NCI-H748 (cell line): ENCODE results near the gene SCAPER.
A peak's percentile ranks its signal among the peaks of the same experiment; 100 is the strongest.

ENCODE experiments used
- DNase-seq: peaks from one replicate; lab custom pipeline; 2025; ENCODE audit not compliant: unreplicated experiment; lab: John Stamatoyannopoulos, UW

The SCAPER gene

GRCh38 chr15:76376816-76377215 lies 528.3 kb downstream of the SCAPER start:
- DNase-seq: no peak

GRCh38 chr15:76376029-76376428 lies 529.1 kb downstream of the SCAPER start:
- DNase-seq: no peak

GRCh38 chr15:76368122-76368621 lies 537.0 kb downstream of the SCAPER start:
- DNase-seq: no peak

- DNase-seq: no peak
Measured at GRCh38 chr15:76366714-76367113, 538.4 kb downstream of the SCAPER start.

DNA sequence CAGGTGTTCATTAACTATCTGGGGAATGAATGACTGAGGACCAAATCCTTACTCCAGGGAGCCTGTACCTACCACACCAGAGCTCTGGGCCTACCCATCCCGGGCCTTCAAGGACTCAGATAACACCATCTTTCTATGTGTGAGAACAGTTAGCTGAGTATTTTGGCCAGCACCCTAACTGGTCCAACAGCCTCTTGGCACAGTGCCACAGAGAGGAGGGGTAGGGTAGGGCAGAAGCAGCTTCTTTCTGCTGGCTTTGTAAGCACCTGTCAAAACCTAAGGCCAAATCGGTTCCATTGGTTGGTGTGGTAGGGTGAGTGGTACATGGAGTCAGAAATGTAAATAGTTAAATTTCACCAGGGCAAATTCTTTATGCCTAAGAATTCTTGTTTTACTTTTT lies 541.9 kb downstream of the SCAPER start:
- DNase-seq: peak; percentile 8

DNA sequence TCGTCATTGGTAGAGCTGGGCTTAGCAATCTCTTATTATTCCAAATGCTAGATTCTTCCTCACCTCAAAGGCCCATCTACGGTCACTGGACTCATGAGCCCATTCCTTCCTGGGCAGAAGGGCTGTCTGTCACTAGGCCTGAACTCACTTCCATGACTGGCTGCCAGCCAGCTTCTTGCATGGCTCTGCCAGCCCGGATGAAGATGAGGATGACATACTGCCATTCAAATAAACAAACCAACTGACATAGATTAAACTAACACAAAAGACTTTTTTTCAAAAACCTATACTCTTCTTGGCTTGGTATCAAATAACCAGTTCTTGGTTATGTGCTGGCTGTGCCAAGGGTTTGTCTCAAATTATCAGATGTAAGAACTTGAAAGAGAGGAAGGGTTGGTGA lies 544.7 kb downstream of the SCAPER start:
- DNase-seq: no peak

- no peak for DNase-seq
Measured at GRCh38 chr15:76359152-76359551, 546.0 kb downstream of the SCAPER start.

GRCh38 chr15:76358453-76358852 lies 546.7 kb downstream of the SCAPER start:
- DNase-seq: no peak

- DNase-seq: no peak
Measured at GRCh38 chr15:76354823-76355440, 550.2 kb downstream of the SCAPER start.

GRCh38 chr15:76353903-76354302 lies 551.2 kb downstream of the SCAPER start:
- DNase-seq: no peak

GRCh38 chr15:76353023-76353577 lies 552.0 kb downstream of the SCAPER start:
- DNase-seq: no peak

DNA sequence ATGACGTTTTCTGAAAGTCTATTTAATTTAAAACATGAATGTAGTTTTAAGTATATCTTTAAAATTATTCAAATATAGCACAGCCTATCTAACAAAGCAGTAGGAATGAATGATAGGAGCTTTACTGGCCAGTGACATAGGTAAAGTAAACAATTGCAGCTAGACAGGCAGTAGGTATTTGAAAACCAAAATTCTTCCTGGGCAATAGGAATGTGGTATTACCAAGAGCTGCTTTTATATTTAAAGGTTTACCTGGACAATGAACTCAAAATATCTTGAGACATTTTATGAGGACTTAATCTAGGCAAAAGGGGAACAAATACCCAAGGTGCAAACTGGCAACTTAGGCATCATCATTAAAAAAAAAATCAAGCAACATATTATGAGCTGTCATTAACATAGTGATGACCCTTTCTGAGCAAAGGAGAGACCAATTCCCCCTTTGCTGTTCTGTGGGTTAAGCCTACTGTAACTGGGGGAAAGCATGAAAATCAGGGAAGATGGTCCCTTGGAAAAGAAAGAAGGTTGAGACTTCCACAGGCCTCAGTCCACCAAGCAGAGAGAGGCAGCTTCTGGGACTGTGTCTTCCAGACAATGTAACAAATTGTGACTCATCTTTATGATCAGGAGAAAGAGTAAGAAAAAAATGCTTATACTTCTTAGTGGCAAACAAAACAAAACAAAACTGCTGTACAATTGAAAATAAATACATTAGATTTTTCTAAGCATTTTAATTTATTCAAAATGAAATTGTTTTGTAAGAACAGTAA lies 555.7 kb downstream of the SCAPER start:
- no peak for DNase-seq

DNA sequence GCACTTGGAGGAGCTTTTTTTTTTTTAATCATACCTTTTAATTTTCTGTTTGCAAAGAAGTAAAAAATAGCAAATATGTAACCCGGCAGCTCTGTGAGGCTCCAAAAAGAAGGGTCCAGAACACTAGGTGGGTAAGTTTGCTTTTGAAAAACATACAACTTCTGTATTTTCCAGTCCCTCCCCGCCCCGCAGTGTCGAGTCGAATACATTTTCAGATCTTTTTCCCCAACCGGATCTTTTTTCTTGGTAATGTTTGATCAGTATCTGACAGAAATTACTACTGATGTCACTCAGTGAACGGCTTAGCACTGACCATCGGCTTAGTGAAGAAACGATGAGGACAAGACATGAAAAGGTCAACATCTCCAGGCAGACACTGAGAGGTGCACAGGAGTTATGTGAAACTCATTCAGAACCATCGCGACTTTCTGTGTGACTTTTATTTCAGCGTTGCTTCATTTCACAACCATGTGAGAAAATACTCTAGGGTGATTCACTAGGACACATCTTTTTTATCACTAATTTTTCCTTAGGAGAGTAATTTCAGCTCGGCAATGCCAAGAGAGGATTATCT lies 557.6 kb downstream of the SCAPER start:
- no peak for DNase-seq

DNA sequence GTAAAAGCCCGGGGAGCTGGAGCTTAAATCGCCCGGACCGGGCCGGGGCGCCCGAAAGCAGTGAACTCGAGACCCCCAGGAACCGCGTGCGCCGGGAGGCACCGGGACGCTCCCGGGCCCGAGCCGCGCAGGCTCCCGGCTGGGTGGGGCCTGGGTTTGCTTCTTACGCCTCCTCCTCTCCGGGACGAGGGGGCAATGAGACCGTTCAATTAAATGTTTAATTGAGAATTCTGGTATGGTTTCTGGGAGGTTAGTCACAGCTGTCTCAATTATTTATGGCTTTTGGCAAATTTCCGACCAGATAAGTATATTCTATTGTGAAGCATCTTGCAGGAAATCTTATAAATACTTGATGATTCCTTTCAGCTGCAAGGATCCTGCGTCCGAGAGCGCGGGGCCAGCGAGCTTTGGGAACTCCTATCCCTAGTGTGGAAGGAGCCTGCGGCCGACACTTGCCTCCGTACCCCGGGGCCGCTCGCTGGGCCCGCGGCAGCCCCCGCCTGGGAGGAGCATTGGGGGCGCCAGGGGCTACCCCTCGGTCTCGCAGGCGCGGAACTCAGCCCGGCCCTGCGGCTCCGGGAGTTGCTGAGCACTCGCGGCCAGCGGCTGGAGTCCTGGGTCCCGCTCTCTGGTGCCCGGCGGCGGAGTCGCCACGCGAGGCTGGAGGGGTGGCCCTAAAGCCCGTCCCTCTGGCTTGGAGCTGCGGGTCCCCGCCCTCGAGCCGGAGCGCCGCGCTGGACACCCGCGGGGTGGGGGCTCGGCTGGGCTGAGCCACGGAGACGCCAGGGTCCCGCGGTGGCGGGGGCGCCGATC lies 558.3 kb downstream of the SCAPER start:
- DNase-seq: no peak

DNA sequence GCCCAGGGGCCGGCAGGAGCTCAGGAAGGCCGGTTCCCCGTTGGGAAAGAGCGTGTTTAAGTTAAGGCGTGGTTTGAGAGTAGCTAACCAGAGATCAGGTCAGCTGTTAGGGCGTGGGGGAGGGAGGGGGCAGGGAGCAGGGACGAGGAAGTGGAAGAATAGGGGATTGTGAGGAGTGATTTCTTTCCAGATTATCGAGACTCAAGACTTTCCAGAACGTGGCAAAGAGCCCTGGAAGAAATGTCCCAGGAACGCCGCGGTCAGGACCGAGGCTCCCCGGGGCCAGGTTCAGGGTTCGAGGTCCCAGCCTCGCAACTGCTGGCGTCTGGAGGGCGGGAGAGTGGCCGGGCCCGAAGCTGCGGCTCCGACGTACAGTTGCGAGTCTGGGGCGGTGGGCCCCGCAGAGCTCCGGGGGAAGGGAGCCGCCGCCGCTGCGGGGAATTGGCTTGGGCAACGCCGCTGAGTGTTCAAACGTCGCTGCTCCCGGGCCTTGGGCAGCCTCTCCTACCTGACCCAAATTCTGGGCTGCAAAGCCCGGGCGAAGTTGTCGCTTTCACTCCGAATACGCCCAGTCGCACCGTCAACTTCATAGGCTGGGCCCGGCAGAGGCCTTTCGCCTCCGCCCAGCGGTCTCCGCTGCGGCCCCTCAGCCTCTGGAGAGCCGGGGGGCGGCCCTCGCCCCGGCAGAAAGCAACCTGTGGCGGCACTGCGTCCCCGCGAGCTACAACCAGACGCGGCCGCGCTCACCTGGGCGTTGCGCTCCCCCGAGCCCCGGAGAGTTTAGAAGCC lies 559.1 kb downstream of the SCAPER start:
- DNase-seq: peak; percentile 12

- DNase-seq: no peak
Measured at GRCh38 chr15:76345583-76345879, 559.6 kb downstream of the SCAPER start.

DNA sequence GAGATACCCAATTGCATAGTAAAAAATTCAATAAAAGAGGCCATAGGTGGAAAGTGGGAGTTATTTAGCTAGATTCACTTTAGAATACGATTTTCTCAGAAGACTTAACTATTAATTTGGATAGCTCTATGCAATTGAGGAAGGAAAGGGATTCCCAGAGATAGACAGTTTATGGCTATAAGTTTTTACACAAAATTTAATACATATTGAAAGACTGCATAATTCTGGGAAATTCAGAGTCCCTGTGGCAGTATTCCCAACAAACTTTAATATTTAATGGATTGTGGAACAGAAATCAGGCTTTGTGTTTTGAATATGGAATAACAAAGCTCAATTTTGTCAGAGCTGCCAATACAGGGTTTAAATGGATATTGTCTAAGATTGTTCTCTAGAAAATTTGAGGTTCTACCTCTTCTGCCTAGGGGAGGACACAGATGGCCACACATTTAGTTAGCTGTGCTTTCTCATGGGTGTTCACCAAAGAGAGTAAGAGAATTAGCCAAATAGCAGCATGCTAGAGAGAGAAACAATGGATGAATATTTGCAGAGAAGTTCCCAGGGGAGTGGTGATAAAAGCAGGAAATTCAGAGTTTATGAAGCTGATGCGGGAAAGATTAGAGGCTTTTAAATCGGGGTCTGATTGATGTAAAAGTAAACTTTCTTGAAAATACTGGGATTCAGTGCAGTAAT lies 560.1 kb downstream of the SCAPER start:
- no peak for DNase-seq

- no peak for DNase-seq
Measured at GRCh38 chr15:76343313-76343996, 561.7 kb downstream of the SCAPER start.
